Measurements from ENCODE around the gene CDH4. TPM values are rescaled to one million over a fixed set of nuclear protein-coding genes. Genes with fewer than 3 reads are reported as not detected.

CDH4 gene
- total and polyA plus RNA-seq, 2 of the 8 experiments (the other 6 are each of a cell fraction or from before 2014, with no cell fraction given) = 4.3 to 7.9 TPM

GRCh38 chr20:61601853-61602252, 349.8 kb downstream of the CDH4 start:
- H3K9me3 ChIP-seq (ENCODE audit: insufficient read depth in 2 of 2, low read depth in 1 of 2, low read length in 1 of 2) = peaks cover 11 to 13% of the 10 kb centered on the region in 2 experiments; a peak in 3 of 4 replicates
- CTCF ChIA-PET (ENCODE audit: partially characterized antibody) = interaction anchor here (1.2 kb wide), 1 partner anchor 123 kb away, joined by 3 read pairs; no protein-coding TSS in a partner anchor
- TF ChIP-seq SP4 (IDR thresholded peaks at IDR 0.05; ENCODE audit: low read length) (no peak), SUZ12 (IDR thresholded peaks at IDR 0.05; ENCODE audit: low read length) (no peak), EZH2 (IDR thresholded peaks at IDR 0.05; ENCODE audit: low read depth, low read length, severe bottlenecking) (no peak), ASH2L (IDR thresholded peaks at IDR 0.05; ENCODE audit: low read length) (no peak), TEAD4 (IDR thresholded peaks at IDR 0.05; ENCODE audit: low read depth, low read length) (no peak), RBBP5 (IDR thresholded peaks at IDR 0.05; ENCODE audit: borderline replicate concordance, low read depth, low read length) (no peak), POLR2AphosphoS5 (IDR thresholded peaks at IDR 0.05; ENCODE audit: low read depth, low read length) (no peak), KDM5A (IDR thresholded peaks at IDR 0.05; ENCODE audit: low read length) (no peak), RFX5 (IDR thresholded peaks at IDR 0.05; ENCODE audit: borderline replicate concordance, low read depth, low read length) (no peak), RAD21 (IDR thresholded peaks at IDR 0.05 in 1 of 2, conservative IDR thresholded peaks at IDR 0.05 in 1 of 2; ENCODE audit: low read depth in 2 of 2, low read length in 2 of 2) (no peak), SRF (IDR thresholded peaks at IDR 0.05; ENCODE audit: low read depth, low read length) (no peak), POU5F1 (IDR thresholded peaks at IDR 0.05; ENCODE audit: low read depth, low read length) (no peak)
- TF ChIP-seq, protein P1, sequence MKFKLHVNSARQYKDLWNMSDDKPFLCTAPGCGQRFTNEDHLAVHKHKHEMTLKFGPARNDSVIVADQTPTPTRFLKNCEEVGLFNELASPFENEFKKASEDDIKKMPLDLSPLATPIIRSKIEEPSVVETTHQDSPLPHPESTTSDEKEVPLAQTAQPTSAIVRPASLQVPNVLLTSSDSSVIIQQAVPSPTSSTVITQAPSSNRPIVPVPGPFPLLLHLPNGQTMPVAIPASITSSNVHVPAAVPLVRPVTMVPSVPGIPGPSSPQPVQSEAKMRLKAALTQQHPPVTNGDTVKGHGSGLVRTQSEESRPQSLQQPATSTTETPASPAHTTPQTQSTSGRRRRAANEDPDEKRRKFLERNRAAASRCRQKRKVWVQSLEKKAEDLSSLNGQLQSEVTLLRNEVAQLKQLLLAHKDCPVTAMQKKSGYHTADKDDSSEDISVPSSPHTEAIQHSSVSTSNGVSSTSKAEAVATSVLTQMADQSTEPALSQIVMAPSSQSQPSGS (IDR thresholded peaks at IDR 0.05; ENCODE audit: low read length) = no peak

More at GRCh38 chr20:61601853-61602252, 349.8 kb downstream of the CDH4 start:
- H3K18ac ChIP-seq (ENCODE audit: extremely low read depth, low read length) = no peak overlapping the region
- H3K23ac ChIP-seq (ENCODE audit: insufficient read length) = no peak overlapping the region
- H3K79me2 ChIP-seq (ENCODE audit: control insufficient read depth in 1 of 2, insufficient read depth in 2 of 2, low read length in 2 of 2) = no peaks in the 10 kb centered on the region
- H4K8ac ChIP-seq (ENCODE audit: extremely low read depth, insufficient read depth, low read length) = no peak overlapping the region
- H4K5ac ChIP-seq (ENCODE audit: insufficient read length, low read depth, low read length) = no peak overlapping the region
- H3K27ac ChIP-seq (ENCODE audit: low read depth, low read length) = no peak overlapping the region
- no peaks in the 10 kb centered on the region for H3K23me2 ChIP-seq (ENCODE audit: low read depth, low read length)
- POLR2A ChIA-PET (ENCODE audit: partially characterized antibody) = no interaction called here
- no peak overlapping the region for H3K4me2 ChIP-seq (ENCODE audit: insufficient read depth in 1 of 2, low read depth in 2 of 2, low read length in 2 of 2)
- H4K20me1 ChIP-seq (replicated peaks in 1 of 2; ENCODE audit: control insufficient read depth in 1 of 2, insufficient read depth in 2 of 2, low read length in 2 of 2) = no peaks in the 10 kb centered on the region
- H3K56ac ChIP-seq (replicated peaks; ENCODE audit: insufficient read length, low read depth, low read length) = no peak overlapping the region
- FAIRE-seq = no peak
- H3K27me3 ChIP-seq (replicated peaks in 1 of 4; ENCODE audit: control insufficient read depth in 3 of 4, extremely low read depth in 1 of 4, insufficient read depth in 3 of 4, low read length in 3 of 4) = peaks cover 0 to 3% (median 1%) of the 10 kb centered on the region in 4 experiments; a peak in 1 of 7 replicates
- no peak overlapping the region for H2BK5ac ChIP-seq (ENCODE audit: low read depth, low read length)
- no peak overlapping the region for H2BK12ac ChIP-seq (ENCODE audit: low read depth, low read length)
- H2AFZ ChIP-seq (ENCODE audit: low read length) = no peak overlapping the region
- no peak overlapping the region for H2BK120ac ChIP-seq (replicated peaks; ENCODE audit: low read depth, low read length)
- H3K4me3 ChIP-seq (ENCODE audit: extremely low read depth in 1 of 4, insufficient read depth in 2 of 4, low read depth in 3 of 4, low read length in 4 of 4) = no peak overlapping the region
- no peak overlapping the region for H3K4ac ChIP-seq (replicated peaks; ENCODE audit: insufficient read length, low read depth, low read length)
- 91% methylated on average over 14 of the region's 14 CpGs; no CpG with 5 or more reads in 1 of the 2 experiments for WGBS, 2 experiments (ENCODE audit: extremely low coverage in 1 of 2, insufficient coverage in 1 of 2, insufficient read length in 1 of 2, insufficient replicate concordance in 2 of 2, low coverage in 1 of 2, low lambda C conversion rate in 2 of 2, missing lambda C conversion rate in 1 of 2)
- no peak overlapping the region for H3K9ac ChIP-seq (replicated peaks in 1 of 4; ENCODE audit: extremely low read depth in 1 of 4, low read depth in 3 of 4, low read length in 3 of 4)
- H2BK15ac ChIP-seq (ENCODE audit: low read length) = no peak overlapping the region
- peaks cover 0 to 7% (median 0%) of the 10 kb centered on the region in 4 experiments; a peak in 3 of 7 replicates for H3K4me1 ChIP-seq (replicated peaks in 1 of 4; ENCODE audit: control insufficient read depth in 3 of 4, insufficient read depth in 4 of 4, low read length in 3 of 4)
- H3K36me3 ChIP-seq (ENCODE audit: control insufficient read depth in 2 of 4, insufficient read depth in 4 of 4, low read length in 3 of 4) = no peaks in the 10 kb centered on the region
- H3K14ac ChIP-seq (ENCODE audit: insufficient read length) = no peak overlapping the region
- DNase-seq (ENCODE audit: low read depth in 1 of 2, low spot score in 2 of 2) = no peak
- no peak overlapping the region for H2AK5ac ChIP-seq (ENCODE audit: low read depth, low read length)
- H4K91ac ChIP-seq (replicated peaks; ENCODE audit: insufficient read length, low read length) = no peak overlapping the region
- H3K79me1 ChIP-seq (ENCODE audit: low read depth, low read length) = no peaks in the 10 kb centered on the region
- no peak overlapping the region for H2BK20ac ChIP-seq (ENCODE audit: low read length)

All from H1 (cell line).